GM18507 (cell line): ENCODE data around the gene GPR84.
"Not testable (repeated sequence)": the region's sequence is repeated elsewhere in the genome, so short reads cannot be mapped to it uniquely, and the experiment has no call there.

Source experiments
- DNase-seq: peaks from one replicate; pipeline ENCODE4 v3.0.0; 2011; ENCODE audit warnings: low read depth; ENCODE audit not compliant: insufficient read length; ENCODE audit errors: extremely low spot score
- FAIRE-seq: peaks from 2 replicates; lab custom pipeline; 2011; peaks lifted over from hg19 to GRCh38; lab: Jason Lieb, UNC

The GPR84 gene

GRCh38 chr12:54333420-54334034 lies 30.8 kb downstream of the GPR84 start:
- FAIRE-seq, result no peak

DNA sequence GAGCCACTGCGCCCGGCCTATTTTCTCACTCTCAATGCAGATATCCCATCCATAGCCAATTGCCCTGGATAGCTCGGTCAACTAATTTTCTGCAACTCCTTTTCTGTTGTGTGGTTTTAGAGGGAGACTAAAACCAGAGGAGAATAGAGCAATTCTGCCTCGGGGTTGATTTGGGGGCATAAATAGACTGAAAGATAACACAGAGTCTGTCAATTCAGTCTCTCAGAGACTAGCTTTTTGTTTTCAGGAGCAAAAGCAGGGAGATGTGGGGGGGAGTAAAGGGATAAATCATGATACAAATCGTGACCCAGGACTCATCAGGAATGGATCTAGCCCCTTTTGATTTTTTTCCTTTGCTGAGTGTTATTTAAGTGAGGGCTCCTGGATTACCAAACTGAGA lies 32.8 kb downstream of the GPR84 start:
- DNase-seq (no peak), FAIRE-seq (no peak)

More at GRCh38 chr12:54333420-54334034, 30.8 kb downstream of the GPR84 start:
- no peak for DNase-seq

GRCh38 chr12:54330442-54330841 lies 33.8 kb downstream of the GPR84 start:
- DNase-seq, result no peak
- no peak for FAIRE-seq

DNA sequence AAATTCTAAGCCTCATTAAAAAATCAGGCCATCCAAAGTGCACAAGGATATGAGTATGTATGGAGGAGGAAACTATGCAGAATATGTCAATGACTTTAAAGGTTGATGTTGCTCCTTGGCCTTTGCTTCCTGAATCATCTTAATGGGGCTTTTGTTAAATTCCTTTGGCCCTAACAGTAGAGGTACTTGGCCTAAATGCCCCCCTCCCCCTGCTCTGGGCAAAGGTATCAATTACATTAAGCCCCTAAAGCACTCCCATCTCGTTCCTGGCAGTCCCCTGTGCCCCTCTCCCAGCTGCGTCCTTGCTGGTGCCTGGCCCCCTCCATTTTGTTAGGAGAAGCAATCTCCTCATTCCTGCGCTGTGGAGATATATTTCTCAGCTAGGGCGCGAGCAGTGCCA lies 34.5 kb downstream of the GPR84 start:
- no peak for FAIRE-seq
- no peak for DNase-seq

GRCh38 chr12:54328595-54329337 lies 35.5 kb downstream of the GPR84 start:
- no peak for FAIRE-seq

DNA sequence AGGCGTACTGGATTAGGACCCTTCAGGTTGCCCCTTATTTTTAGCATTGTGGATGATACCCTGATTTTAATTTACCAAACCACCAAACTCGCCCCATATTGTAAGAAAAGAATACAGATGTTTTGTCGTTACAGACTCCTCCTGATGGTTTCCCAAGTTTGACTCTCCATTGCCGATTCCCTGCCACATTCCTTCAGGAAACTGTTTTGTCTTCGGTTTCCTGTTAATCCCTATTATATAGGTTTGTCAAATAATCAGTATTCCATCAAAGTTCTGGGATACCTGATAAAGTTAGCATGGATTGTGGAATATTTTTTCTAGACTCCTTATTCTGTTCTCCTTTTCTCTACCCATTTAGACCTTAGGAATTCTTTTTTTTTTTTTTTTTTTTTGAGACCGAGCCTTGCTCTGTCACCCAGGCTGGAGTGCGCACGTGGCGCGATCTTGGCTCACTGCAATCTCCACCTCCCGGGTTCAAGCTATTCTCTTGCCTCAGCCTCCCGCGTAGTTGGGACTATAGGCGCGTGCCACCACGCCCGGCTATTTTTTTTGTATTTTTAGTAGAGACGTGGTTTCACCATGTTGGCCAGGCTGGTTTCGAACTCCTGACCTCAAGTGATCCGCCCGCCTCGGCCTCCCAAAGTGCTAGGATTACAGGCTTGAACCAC lies 38.7 kb downstream of the GPR84 start:
- FAIRE-seq, DNase-seq: not testable (repeated sequence)

More at GRCh38 chr12:54328595-54329337, 35.5 kb downstream of the GPR84 start:
- DNase-seq, result no peak

DNA sequence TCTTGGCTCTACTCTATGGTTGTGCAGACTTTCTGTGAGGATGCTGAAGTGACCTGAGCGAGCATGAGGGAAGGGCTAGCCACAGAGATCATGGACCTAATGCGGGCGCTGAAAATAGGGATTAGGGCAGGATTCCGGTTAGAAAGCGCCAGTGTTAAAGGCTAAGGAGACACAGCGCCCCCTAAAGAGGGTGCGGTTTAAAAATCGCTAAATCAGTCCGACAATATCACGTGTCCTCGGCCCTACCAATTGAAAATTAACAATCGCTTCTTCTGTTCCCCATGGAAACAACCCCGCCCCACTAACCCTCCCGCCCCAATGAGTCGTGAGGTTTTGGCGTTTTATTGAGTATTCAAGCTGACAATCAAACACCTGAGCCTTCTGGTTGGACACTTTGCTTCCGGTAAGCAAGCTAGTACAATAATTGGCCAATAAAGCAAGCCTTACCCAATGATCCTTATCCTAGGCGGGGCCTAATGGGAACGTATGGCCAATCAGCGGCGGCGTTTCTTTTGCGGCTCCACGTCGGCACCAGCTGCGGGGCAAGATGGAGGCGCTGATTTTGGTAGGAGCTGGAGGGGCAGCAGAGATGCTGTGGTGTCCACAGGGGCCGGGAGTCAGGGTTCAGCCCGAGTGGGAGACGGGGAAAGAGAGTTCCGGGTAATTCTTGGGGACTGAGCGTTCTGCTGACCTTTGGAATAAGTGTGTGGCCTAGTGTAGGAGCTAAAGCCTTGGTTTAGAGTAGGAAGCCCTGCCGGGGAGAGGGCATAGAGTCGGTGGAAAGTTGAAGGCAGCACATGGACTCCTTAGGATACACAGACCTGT lies 39.5 kb downstream of the GPR84 start, which contains the start of gene COPZ1:
TSS of gene COPZ1 (plus strand) at position 515 of the 825 bp plus-strand sequence. CDS start at position 548, 33 bp downstream.
- peak; percentile 97 for FAIRE-seq
- DNase-seq, result peak; percentile 88

- FAIRE-seq (no peak), DNase-seq (no peak)
These were observed 42.9 kb downstream of the GPR84 start for GRCh38 chr12:54321363-54321762.
